Endothelial cell (in vitro differentiated cells): ENCODE measurements around the gene PHF8. TPM values are rescaled to one million over a fixed set of nuclear protein-coding genes. Genes with fewer than 3 reads are reported as not detected.

ENCODE experiments used
- DNase-seq: peaks from one replicate; pipeline ENCODE4 v3.0.0; 2021; ENCODE audit warnings: low spot score
- H3K27ac Mint-ChIP-seq: one replicate; pipeline ENCODE4 v1.8.0; 2021; ENCODE audit warnings: mixed read lengths, inconsistent platforms; ENCODE audit not compliant: unreplicated experiment
- H3K27me3 Mint-ChIP-seq: one replicate; pipeline ENCODE4 v1.8.0; 2021; ENCODE audit warnings: mild to moderate bottlenecking, moderate library complexity, mixed read lengths, inconsistent platforms; ENCODE audit not compliant: unreplicated experiment
- H3K36me3 Mint-ChIP-seq: one replicate; pipeline ENCODE4 v1.8.0; 2021; ENCODE audit warnings: mild to moderate bottlenecking, low read depth, mixed read lengths, inconsistent platforms; ENCODE audit not compliant: unreplicated experiment
- H3K4me1 Mint-ChIP-seq: one replicate; pipeline ENCODE4 v1.8.0; 2021; ENCODE audit warnings: mild to moderate bottlenecking, mixed read lengths, inconsistent platforms; ENCODE audit not compliant: unreplicated experiment
- H3K4me3 Mint-ChIP-seq: one replicate; pipeline ENCODE4 v1.8.0; 2021; ENCODE audit warnings: mild to moderate bottlenecking, mixed read lengths, inconsistent platforms; ENCODE audit not compliant: unreplicated experiment
- H3K9me3 Mint-ChIP-seq: one replicate; pipeline ENCODE4 v1.8.0; 2021; ENCODE audit warnings: mixed read lengths, inconsistent platforms; ENCODE audit not compliant: unreplicated experiment
- long read RNA-seq: library from polyadenylated mRNA; unstranded; transcript quantifications from one replicate; pipeline ENCODE4 v2.0.0, GENCODE V29; 2020; ENCODE audit not compliant: unreplicated experiment
- total RNA-seq: library from RNA; stranded (reverse); fragmentation: NEBNext Ultra II Directional; extraction: Animal tissue kit (Norgen Biotek cat#: 25700); gene quantifications from one replicate; pipeline ENCODE4 v1.2.1, GENCODE V29; 2021; ENCODE audit not compliant: unreplicated experiment
- TF ChIP-seq, protein P1 (sequence below): fragments of 200-600 bp; sonication (generic); IDR thresholded peaks from one replicate; pipeline ENCODE4 v1.5.0; 2021; ENCODE audit warnings: antibody characterized with exemption; ENCODE audit not compliant: unreplicated experiment

The PHF8 gene
- 29.3 TPM for total RNA-seq
- long read RNA-seq, partial matches to known transcripts: 1 of 1 reads
- long read RNA-seq, other reads (novel, unspliced or antisense): 0 of 1 reads

DNA sequence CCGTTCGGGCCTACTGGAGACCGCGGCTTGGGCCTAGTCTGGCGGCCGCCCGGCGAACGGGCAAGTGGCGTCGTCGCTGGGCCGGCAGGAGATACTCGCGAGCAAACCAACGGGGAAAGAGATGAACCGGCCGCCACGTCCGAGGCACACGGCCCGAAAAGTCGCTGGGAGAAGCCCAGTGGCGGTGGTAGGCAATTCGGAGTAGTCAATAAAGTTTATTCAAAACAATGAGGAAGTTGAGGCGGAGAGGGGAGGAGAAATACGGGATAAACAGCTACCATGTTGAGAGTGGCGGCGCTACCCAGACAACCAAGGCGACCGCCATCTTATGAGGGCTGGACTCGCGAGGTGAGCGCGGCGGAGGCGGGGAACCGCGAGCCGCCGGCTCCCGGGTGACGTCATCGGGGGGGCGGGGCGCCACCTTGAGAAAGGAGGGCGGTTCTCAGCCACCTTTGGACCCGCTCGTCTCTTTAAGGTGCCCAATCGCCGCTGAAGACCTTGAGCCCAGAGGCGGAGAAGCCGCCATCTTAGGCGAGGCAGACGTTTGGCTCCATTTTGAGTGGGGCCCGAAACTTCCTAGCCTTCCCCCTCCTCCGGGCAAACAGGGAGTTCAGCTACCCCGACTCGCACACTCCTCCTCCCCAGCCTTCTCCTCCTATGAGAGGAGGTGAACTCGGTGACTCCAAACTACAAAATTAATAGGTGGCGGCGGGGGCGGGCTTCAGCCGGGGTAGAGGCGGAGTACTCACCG lies at the start of gene PHF8:
Gene PHF8 (minus strand): TSS at position 348 of the 751 bp plus-strand sequence. CDS start 1,745 bp downstream, outside the sequence.
- Mint-ChIP-seq H3K9me3 (no peaks in the 10 kb centered on the region), H3K4me3 (peak within 1 kb of the TSS; percentile 97), H3K36me3 (peaks cover 4% of the 10 kb centered on the region), H3K4me1 (peaks cover 10% of the 10 kb centered on the region), H3K27ac (peak within 1 kb of the TSS; percentile 96), H3K27me3 (peaks cover 7% of the 10 kb centered on the region)
- TF ChIP-seq, protein P1, sequence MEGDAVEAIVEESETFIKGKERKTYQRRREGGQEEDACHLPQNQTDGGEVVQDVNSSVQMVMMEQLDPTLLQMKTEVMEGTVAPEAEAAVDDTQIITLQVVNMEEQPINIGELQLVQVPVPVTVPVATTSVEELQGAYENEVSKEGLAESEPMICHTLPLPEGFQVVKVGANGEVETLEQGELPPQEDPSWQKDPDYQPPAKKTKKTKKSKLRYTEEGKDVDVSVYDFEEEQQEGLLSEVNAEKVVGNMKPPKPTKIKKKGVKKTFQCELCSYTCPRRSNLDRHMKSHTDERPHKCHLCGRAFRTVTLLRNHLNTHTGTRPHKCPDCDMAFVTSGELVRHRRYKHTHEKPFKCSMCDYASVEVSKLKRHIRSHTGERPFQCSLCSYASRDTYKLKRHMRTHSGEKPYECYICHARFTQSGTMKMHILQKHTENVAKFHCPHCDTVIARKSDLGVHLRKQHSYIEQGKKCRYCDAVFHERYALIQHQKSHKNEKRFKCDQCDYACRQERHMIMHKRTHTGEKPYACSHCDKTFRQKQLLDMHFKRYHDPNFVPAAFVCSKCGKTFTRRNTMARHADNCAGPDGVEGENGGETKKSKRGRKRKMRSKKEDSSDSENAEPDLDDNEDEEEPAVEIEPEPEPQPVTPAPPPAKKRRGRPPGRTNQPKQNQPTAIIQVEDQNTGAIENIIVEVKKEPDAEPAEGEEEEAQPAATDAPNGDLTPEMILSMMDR: no peak
- DNase-seq: peak; percentile 88

DNA sequence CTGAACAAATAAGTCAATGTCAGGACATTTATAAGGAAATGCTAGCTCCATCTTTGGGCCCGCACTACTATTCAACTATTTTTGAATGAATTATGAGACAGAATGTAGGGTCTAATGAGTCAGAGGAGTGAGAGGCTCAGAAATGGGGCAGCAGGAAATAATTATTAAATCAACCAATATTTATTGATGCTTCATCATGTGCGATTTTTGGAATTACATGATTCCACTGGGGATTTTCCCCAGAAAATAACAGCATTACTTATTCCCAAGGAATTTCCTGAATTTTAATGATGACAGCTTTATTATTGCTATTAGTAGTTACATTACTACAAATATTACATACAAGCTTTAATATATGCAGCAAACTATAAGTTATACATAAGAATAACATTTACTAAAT lies 49.3 kb upstream of the PHF8 start:
- H3K9me3 Mint-ChIP-seq: no peaks in the 10 kb centered on the region
- TF ChIP-seq, protein P1: no peak
- no peak overlapping the region for H3K27ac Mint-ChIP-seq
- no peaks in the 10 kb centered on the region for H3K36me3 Mint-ChIP-seq
- no peak for DNase-seq
- H3K4me1 Mint-ChIP-seq: no peaks in the 10 kb centered on the region
- no peaks in the 10 kb centered on the region for H3K27me3 Mint-ChIP-seq
- H3K4me3 Mint-ChIP-seq: no peak overlapping the region

DNA sequence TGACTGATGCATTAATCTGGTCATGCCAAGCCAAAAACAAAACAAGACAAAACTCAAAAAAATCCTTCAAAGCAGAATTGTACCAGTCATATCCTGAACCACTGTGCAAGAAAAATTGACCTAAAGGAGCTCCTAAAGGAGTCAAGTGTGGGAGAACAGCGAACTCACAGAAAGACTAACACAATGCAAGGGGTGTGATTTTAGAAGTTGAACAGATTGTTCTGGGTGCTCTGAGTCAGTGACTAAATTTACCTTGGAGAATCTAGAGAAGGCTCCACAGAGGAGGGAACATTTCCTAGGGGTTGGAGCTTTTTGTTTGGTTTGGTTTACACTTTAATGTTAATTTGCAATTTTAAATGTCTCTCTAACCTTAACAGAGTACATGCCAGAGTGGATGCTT lies 48.9 kb upstream of the PHF8 start:
- no peak overlapping the region for H3K4me3 Mint-ChIP-seq
- H3K36me3 Mint-ChIP-seq: no peaks in the 10 kb centered on the region
- no peak overlapping the region for H3K27ac Mint-ChIP-seq
- H3K9me3 Mint-ChIP-seq: no peaks in the 10 kb centered on the region
- no peaks in the 10 kb centered on the region for H3K4me1 Mint-ChIP-seq
- H3K27me3 Mint-ChIP-seq: no peaks in the 10 kb centered on the region
- TF ChIP-seq, protein P1: no peak
- DNase-seq: no peak

DNA sequence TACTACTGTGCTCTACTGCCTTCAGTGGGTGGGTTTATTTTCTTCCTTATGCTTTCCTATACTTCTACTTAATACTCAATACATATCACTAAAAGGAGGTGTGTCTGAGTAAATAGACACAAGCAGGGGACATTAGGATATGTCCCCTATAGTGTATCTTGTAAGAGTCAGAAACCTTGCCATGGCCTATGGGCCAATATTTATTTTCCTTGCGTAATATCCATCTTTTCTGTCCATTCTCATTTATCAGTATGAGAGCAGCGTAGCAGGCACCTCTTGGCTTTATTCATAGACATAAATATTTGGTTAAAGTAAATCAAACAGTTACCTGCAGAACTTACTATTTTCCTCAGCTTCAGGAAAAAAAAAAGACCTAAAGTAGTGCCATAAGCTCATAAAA lies 46.6 kb upstream of the PHF8 start:
- Mint-ChIP-seq H3K27me3 (no peaks in the 10 kb centered on the region), H3K4me3 (no peak overlapping the region), H3K9me3 (no peaks in the 10 kb centered on the region), H3K36me3 (no peaks in the 10 kb centered on the region), H3K27ac (no peak overlapping the region), H3K4me1 (no peaks in the 10 kb centered on the region)
- DNase-seq: no peak
- TF ChIP-seq, protein P1: no peak

DNA sequence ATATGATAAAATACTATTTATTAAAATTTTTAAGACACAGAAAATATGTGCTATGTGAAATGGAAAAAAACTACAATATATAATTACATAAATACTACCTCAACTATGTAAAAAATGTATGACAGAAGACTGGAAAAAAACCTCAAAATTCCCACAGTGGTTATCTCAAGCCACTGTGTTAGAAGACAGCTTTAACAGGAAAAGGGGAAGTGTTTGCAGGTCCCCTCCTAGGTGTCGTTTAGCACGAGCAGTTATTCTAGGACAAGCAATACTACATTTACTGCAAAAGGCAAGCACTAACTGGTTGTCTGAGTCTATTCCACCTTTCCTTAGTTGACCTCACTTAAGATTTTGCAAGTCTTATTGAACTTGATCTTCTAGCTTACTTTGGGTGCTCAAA lies 44.9 kb upstream of the PHF8 start:
- H3K9me3 Mint-ChIP-seq: no peaks in the 10 kb centered on the region
- TF ChIP-seq, protein P1: no peak

More for the DNA sequence above, 44.9 kb upstream of the PHF8 start:
- Mint-ChIP-seq H3K27me3 (no peaks in the 10 kb centered on the region), H3K36me3 (no peaks in the 10 kb centered on the region), H3K27ac (no peak overlapping the region), H3K4me1 (no peaks in the 10 kb centered on the region), H3K4me3 (no peak overlapping the region)
- no peak for DNase-seq
